K562 (cell line): ENCODE results near the gene RUVBL1. TPM values are rescaled to one million over a fixed set of nuclear protein-coding genes. Genes with fewer than 3 reads are reported as not detected.

ENCODE experiments used
- CBX8 ChIP-seq: fragments of 200-600 bp; sonication (generic); IDR thresholded peaks from 2 replicates; pipeline ENCODE4 v1.6.1; 2012; ENCODE audit warnings: borderline replicate concordance, mixed run types, low read depth, mild to moderate bottlenecking, moderate library complexity, mixed read lengths, low read length, control low read depth, inconsistent platforms; ENCODE audit not compliant: poor library complexity, severe bottlenecking; ENCODE audit errors: extremely low read depth
- CCAR2 ChIP-seq: fragments of 200-400 bp; formaldehyde crosslinking; IDR thresholded peaks from 2 replicates; pipeline ENCODE4 v1.6.1; 2017; ENCODE audit warnings: mild to moderate bottlenecking, low read depth, low read length
- FOXK1 ChIP-seq: sonication (generic); formaldehyde crosslinking; IDR thresholded peaks from 2 replicates; pipeline ENCODE4 v1.8.0; 2022; ENCODE audit warnings: missing genetic modification reagents, mild to moderate bottlenecking, borderline replicate concordance
- HDAC3 ChIP-seq: fragments of 450-650 bp; IDR thresholded peaks from 2 replicates; pipeline ENCODE4 v1.6.1; 2018; ENCODE audit warnings: borderline replicate concordance, mild to moderate bottlenecking, moderate library complexity; ENCODE audit not compliant: partially characterized antibody
- HDAC8 ChIP-seq: fragments of 450-650 bp; IDR thresholded peaks from 2 replicates; pipeline ENCODE4 v1.6.1; 2016; ENCODE audit warnings: mild to moderate bottlenecking, missing genetic modification characterization, moderate library complexity, missing compliant biosample characterization
- KAT8 ChIP-seq: fragments of 450-650 bp; IDR thresholded peaks from 2 replicates; pipeline ENCODE4 v1.6.1; 2016; ENCODE audit warnings: low read depth, mild to moderate bottlenecking
- MAFK ChIP-seq: IDR thresholded peaks from 2 replicates; pipeline ENCODE4 v1.6.1; 2011; ENCODE audit warnings: low read length, improper control_type of control experiment
- NFIC ChIP-seq: fragments of 450-650 bp; IDR thresholded peaks from 2 replicates; pipeline ENCODE4 v1.6.1; 2017; ENCODE audit warnings: mild to moderate bottlenecking, inconsistent platforms
- NFRKB ChIP-seq: fragments of 450-650 bp; IDR thresholded peaks from 2 replicates; pipeline ENCODE4 v1.6.1; 2016; ENCODE audit warnings: low read depth
- PCBP2 ChIP-seq: fragments of 200-400 bp; formaldehyde crosslinking; IDR thresholded peaks from 2 replicates; pipeline ENCODE4 v1.6.1; 2018; ENCODE audit warnings: low read length, low read depth, mild to moderate bottlenecking, moderate library complexity; ENCODE audit not compliant: poor library complexity, severe bottlenecking
- RAD51 ChIP-seq: fragments of 450-650 bp; IDR thresholded peaks from 2 replicates; pipeline ENCODE4 v1.7.1; 2016; ENCODE audit warnings: low read depth, mild to moderate bottlenecking, borderline replicate concordance
- RBFOX2 ChIP-seq: fragments of 200-400 bp; formaldehyde crosslinking; IDR thresholded peaks from 2 replicates; pipeline ENCODE4 v1.6.1; 2017; ENCODE audit warnings: low read depth, mild to moderate bottlenecking, low read length, moderate library complexity
- RBM14 ChIP-seq: fragments of 200-400 bp; formaldehyde crosslinking; IDR thresholded peaks from 2 replicates; pipeline ENCODE4 v1.6.1; 2018; ENCODE audit warnings: low read depth, mild to moderate bottlenecking, low read length, moderate library complexity, borderline replicate concordance; ENCODE audit not compliant: insufficient read depth
- RCOR1 ChIP-seq, 2 experiments: IDR thresholded peaks; 2 replicates each; pipeline ENCODE4 v1.6.1; 2012; ENCODE audit warnings: low read depth in 2 of 2, low read length in 2 of 2, borderline replicate concordance in 1 of 2, improper control_type of control experiment in 1 of 2
- SAFB ChIP-seq: fragments of 200-400 bp; formaldehyde crosslinking; IDR thresholded peaks from 2 replicates; pipeline ENCODE4 v1.6.1; 2017; ENCODE audit warnings: low read depth, low read length, borderline replicate concordance
- SIN3B ChIP-seq: fragments of 450-650 bp; IDR thresholded peaks from 2 replicates; pipeline ENCODE4 v1.6.1; 2017; ENCODE audit warnings: low read depth, mild to moderate bottlenecking, moderate library complexity
- SMAD3 ChIP-seq: fragments of 450-650 bp; formaldehyde crosslinking; conservative IDR thresholded peaks from 2 replicates; pipeline ENCODE4 v1.4.0; 2020; ENCODE audit warnings: mild to moderate bottlenecking
- ZFP1 ChIP-seq: fragments of 450-650 bp; formaldehyde crosslinking; IDR thresholded peaks from 2 replicates; pipeline ENCODE4 v1.4.0; 2020; ENCODE audit warnings: mild to moderate bottlenecking, mixed read lengths
- ZNF311 ChIP-seq: fragments of 250-450 bp; sonication (Bioruptor Pico); IDR thresholded peaks from 2 replicates; pipeline ENCODE4 v1.4.0; 2020; ENCODE audit warnings: mild to moderate bottlenecking, moderate library complexity
- ZNF644 ChIP-seq: fragments of 200-800 bp; sonication (Bioruptor generic); IDR thresholded peaks from 2 replicates; pipeline ENCODE4 v1.6.1; 2016; ENCODE audit warnings: low read depth, missing genetic modification characterization, missing compliant biosample characterization
- ZNF668 ChIP-seq: fragments of 250-450 bp; sonication (Bioruptor Pico); IDR thresholded peaks from 2 replicates; pipeline ENCODE4 v1.8.0; 2022; ENCODE audit warnings: mild to moderate bottlenecking, inconsistent platforms
- polyA plus RNA-seq, 8 experiments: library from polyadenylated mRNA; depleted of rRNA in 4 of 8; stranded (reverse) in 5 of 8; unstranded in 3 of 8; fragments of >200 nt; fragmentation: Nextera tagmentation in 2 of 8; fragmentation: Illumina TruSeq in 1 of 8; extraction: Ambion mirVana in 2 of 8; extraction: Trizol in 1 of 8; gene quantifications; 2 replicates each; pipeline versions ENCODE4 v1.2.1 to v1.2.3, GENCODE V29; 2011 to 2014; ENCODE audit warnings: inconsistent platforms in 1 of 8, missing spikeins in 1 of 8
- total RNA-seq, 7 experiments: library from RNA; depleted of rRNA in 6 of 7; stranded (reverse); fragments of >200 nt in 6 of 7; fragmentation: Illumina TruSeq in 2 of 7; extraction: Trizol in 2 of 7; gene quantifications; 2 replicates each; pipeline versions ENCODE4 v1.2.1 to v1.2.3, GENCODE V29; 2011 to 2021; ENCODE audit warnings: low replicate concordance in 1 of 7
- TF ChIP-seq, protein P1 (sequence below): fragments of 250-450 bp; sonication (Bioruptor Pico); IDR thresholded peaks from 2 replicates; pipeline ENCODE4 v1.5.0; 2021; ENCODE audit warnings: mild to moderate bottlenecking, borderline replicate concordance
- TF ChIP-seq, protein P2 (sequence below): fragments of 250-450 bp; sonication (Bioruptor Pico); IDR thresholded peaks from 2 replicates; pipeline ENCODE4 v1.4.0; 2020; ENCODE audit warnings: mild to moderate bottlenecking, moderate library complexity

The RUVBL1 gene
- total and polyA plus RNA-seq, 9 of the 15 experiments (the other 6 are each of a cell fraction or from before 2014, with no cell fraction given) = 20.7 to 147 (median 113) TPM

DNA sequence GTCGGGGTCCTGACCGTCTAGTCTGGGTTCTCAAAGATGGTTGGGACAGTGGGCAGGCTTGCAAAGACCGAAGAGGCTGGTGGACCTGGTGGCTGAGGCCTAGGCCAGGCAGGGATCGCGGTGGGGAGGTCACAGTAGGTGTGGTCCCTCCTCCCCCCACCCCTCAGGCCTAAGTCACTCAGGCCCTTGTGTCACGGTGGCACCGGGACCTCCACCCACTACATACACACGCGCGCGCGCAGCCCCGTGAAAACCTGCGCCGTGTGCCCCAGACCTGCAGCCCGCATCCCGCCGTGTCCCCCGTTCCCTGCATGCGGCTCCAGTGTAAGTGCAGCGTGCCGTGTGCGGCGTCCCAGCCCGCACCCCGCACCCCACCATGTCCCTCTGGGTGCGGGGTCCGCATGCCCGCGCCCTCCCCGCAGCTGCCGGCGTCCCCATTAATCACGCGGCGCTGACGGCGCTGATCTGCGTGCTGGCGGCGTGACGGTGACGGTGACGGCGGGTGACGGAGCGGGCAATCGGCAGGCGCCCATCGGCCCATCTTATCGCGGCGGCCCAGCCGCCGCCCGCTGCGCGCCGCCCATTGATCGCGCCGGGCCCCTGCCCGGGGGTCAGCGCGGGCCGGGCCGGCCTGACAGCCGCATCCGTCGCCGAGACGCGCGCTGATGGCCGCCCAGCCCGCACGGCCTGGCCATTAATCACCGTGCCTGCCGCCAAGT lies 47.0 kb downstream of the RUVBL1 start (continued):
- TF ChIP-seq NFIC (no peak), ZFP1 (CRISPR knock-in tag) (no peak), HDAC3 (no peak), CCAR2 (no peak), ZNF668 (CRISPR knock-in tag) (no peak), FOXK1 (CRISPR knock-in tag) (no peak), KAT8 (no peak), HDAC8 (0 out of 2 replicates have a peak, but pooled peaks have one; percentile 32), RCOR1 (IDR thresholded peaks at IDR 0.05; ENCODE audit: borderline replicate concordance in 1 of 2, low read depth in 2 of 2, low read length in 2 of 2) (peak in 1 of 2 experiments; percentile 58; a peak in 3 of 4 replicates), RBFOX2 (peak; percentile 70), RAD51 (no peak), NFRKB (0 out of 2 replicates have a peak, but pooled peaks have one; percentile 14), SIN3B (0 out of 2 replicates have a peak, but pooled peaks have one; percentile 12), SMAD3 (CRISPR knock-in tag) (0 out of 2 replicates have a peak, but pooled peaks have one; percentile 20), ZNF311 (no peak), RBM14 (no peak), SAFB (peak; percentile 78; the same call in 1 of the 2 replicates), ZNF644 (tag) (peak; percentile 6; the same call in 1 of the 2 replicates), PCBP2 (no peak), CBX8 (no peak), MAFK (no peak)
- TF ChIP-seq, protein P1, sequence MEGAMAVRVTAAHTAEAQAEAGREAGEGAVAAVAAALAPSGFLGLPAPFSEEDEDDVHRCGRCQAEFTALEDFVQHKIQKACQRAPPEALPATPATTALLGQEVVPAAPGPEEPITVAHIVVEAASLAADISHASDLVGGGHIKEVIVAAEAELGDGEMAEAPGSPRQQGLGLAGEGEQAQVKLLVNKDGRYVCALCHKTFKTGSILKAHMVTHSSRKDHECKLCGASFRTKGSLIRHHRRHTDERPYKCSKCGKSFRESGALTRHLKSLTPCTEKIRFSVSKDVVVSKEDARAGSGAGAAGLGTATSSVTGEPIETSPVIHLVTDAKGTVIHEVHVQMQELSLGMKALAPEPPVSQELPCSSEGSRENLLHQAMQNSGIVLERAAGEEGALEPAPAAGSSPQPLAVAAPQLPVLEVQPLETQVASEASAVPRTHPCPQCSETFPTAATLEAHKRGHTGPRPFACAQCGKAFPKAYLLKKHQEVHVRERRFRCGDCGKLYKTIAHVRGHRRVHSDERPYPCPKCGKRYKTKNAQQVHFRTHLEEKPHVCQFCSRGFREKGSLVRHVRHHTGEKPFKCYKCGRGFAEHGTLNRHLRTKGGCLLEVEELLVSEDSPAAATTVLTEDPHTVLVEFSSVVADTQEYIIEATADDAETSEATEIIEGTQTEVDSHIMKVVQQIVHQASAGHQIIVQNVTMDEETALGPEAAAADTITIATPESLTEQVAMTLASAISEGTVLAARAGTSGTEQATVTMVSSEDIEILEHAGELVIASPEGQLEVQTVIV = no peak
- TF ChIP-seq, protein P2, sequence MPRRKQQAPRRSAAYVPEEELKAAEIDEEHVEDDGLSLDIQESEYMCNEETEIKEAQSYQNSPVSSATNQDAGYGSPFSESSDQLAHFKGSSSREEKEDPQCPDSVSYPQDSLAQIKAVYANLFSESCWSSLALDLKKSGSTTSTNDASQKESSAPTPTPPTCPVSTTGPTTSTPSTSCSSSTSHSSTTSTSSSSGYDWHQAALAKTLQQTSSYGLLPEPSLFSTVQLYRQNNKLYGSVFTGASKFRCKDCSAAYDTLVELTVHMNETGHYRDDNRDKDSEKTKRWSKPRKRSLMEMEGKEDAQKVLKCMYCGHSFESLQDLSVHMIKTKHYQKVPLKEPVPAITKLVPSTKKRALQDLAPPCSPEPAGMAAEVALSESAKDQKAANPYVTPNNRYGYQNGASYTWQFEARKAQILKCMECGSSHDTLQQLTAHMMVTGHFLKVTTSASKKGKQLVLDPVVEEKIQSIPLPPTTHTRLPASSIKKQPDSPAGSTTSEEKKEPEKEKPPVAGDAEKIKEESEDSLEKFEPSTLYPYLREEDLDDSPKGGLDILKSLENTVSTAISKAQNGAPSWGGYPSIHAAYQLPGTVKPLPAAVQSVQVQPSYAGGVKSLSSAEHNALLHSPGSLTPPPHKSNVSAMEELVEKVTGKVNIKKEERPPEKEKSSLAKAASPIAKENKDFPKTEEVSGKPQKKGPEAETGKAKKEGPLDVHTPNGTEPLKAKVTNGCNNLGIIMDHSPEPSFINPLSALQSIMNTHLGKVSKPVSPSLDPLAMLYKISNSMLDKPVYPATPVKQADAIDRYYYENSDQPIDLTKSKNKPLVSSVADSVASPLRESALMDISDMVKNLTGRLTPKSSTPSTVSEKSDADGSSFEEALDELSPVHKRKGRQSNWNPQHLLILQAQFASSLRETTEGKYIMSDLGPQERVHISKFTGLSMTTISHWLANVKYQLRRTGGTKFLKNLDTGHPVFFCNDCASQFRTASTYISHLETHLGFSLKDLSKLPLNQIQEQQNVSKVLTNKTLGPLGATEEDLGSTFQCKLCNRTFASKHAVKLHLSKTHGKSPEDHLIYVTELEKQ (CRISPR knock-in tag) = no peak
